Bronchial epithelial cell (primary cell): Measurements from ENCODE around the gene DENND4A. TPM values are rescaled to one million over a fixed set of nuclear protein-coding genes. Genes with fewer than 3 reads are reported as not detected.
"Not testable (repeated sequence)": the region's sequence is repeated elsewhere in the genome, so short reads cannot be mapped to it uniquely, and the experiment has no call there.

Experiments used
- DNase-seq: peaks from one replicate; pipeline ENCODE4 v3.0.0-alpha.2; 2010; ENCODE audit warnings: low read depth
- FAIRE-seq: peaks from 2 replicates; lab custom pipeline; 2011; peaks lifted over from hg19 to GRCh38; lab: Jason Lieb, UNC
- H3K27me3 ChIP-seq: 2 replicates; pipeline ENCODE4 v1.5.1; 2011; ENCODE audit warnings: low read length; ENCODE audit not compliant: control insufficient read depth, insufficient read depth
- H3K36me3 ChIP-seq: 2 replicates; pipeline ENCODE4 v1.5.1; 2011; ENCODE audit warnings: low read length; ENCODE audit not compliant: control insufficient read depth, insufficient read depth
- H3K4me3 ChIP-seq: 2 replicates; pipeline ENCODE4 v1.5.1; 2011; ENCODE audit warnings: mild to moderate bottlenecking, low read depth, low read length, control low read depth
- total RNA-seq: library from RNA; depleted of rRNA; stranded (reverse); fragments of >200 nt; gene quantifications from 2 replicates; pipeline ENCODE4 v1.2.1, GENCODE V29; 2014
- TF ChIP-seq, protein P1 (sequence below): IDR thresholded peaks from 2 replicates; pipeline ENCODE4 v1.5.1; 2011; ENCODE audit warnings: mild to moderate bottlenecking, moderate library complexity, low read length, control low read depth, inconsistent platforms; ENCODE audit not compliant: insufficient read depth, severe bottlenecking

DENND4A gene
- total RNA-seq, 1 donor from 2014 or later, result 11.1 TPM

GRCh38 chr15:65620833-65621232, 171.3 kb downstream of the DENND4A start:
- DNase-seq, result no peak
- Histone ChIP-seq H3K36me3 (no peaks in the 10 kb centered on the region), H3K27me3 (no peaks in the 10 kb centered on the region), H3K4me3 (no peak overlapping the region)
- no peak for FAIRE-seq
- TF ChIP-seq, protein P1, sequence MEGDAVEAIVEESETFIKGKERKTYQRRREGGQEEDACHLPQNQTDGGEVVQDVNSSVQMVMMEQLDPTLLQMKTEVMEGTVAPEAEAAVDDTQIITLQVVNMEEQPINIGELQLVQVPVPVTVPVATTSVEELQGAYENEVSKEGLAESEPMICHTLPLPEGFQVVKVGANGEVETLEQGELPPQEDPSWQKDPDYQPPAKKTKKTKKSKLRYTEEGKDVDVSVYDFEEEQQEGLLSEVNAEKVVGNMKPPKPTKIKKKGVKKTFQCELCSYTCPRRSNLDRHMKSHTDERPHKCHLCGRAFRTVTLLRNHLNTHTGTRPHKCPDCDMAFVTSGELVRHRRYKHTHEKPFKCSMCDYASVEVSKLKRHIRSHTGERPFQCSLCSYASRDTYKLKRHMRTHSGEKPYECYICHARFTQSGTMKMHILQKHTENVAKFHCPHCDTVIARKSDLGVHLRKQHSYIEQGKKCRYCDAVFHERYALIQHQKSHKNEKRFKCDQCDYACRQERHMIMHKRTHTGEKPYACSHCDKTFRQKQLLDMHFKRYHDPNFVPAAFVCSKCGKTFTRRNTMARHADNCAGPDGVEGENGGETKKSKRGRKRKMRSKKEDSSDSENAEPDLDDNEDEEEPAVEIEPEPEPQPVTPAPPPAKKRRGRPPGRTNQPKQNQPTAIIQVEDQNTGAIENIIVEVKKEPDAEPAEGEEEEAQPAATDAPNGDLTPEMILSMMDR, result no peak

DNA sequence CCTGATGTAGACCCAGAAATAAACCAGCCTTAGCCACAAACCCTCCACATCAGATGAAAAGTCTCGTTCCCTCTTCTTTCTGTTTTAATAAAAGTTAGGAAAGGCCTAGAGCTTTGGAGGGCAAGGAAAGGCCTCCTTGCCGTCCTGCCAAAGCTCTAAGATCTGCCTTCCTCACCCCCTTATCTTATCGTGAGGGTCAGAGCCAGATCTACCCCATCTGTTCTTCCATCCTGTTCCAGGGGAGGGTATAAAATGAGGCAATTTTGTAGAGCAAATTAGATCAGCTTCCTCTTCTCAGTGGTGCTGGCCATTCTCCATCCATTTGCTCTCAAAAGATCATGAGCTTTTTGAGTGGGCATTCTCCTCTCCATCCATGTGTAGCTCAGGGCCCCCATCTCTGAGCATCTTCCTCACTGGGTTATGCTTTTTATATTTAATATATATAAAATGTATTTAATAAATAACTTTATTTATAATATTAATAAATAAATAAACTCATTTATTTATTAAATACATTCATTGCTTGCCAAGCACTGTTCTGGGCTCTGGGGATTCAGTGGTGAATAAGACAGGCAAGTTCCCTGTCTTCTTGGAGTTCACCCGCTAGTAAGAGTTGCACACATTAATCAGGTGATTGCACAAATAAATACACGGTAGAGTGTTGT, 172.3 kb downstream of the DENND4A start:
- Histone ChIP-seq H3K27me3 (no peaks in the 10 kb centered on the region), H3K4me3 (no peak overlapping the region), H3K36me3 (no peaks in the 10 kb centered on the region)
- DNase-seq (no peak), FAIRE-seq (no peak)
- TF ChIP-seq, protein P1, result no peak

DNA sequence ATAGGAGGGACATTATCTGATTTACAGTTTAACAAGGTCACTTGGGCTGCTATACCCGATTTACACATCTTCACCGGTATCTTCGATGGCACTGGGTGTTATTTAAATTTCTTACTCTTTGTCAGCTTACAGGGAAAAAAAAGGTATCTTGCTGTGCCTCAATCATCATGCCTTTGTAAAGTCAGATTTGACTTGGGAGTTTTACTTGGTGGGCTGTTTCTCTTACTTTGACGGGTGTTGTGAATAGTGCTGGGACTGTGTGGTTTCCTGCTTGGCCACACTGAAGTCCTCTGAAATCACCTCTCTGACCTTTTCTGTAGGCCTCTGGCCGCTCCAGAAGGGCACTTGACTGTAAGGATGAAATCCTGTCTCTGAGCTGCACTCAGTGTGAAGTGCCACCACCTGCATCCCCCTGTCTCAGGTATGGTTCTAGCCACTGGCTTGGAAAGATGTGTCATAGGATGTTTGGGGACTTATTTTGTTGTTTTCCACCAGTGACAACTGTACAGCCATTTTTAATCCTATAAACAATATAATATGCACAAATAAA, 173.5 kb downstream of the DENND4A start:
- no peaks in the 10 kb centered on the region for H3K27me3 ChIP-seq
- TF ChIP-seq, protein P1, result no peak
- DNase-seq (no peak), FAIRE-seq (no peak)
- no peak overlapping the region for H3K4me3 ChIP-seq
- no peaks in the 10 kb centered on the region for H3K36me3 ChIP-seq

GRCh38 chr15:65615887-65616286, 176.2 kb downstream of the DENND4A start:
- not testable (repeated sequence) for FAIRE-seq, H3K27me3 ChIP-seq, H3K4me3 ChIP-seq, DNase-seq, H3K36me3 ChIP-seq

DNA sequence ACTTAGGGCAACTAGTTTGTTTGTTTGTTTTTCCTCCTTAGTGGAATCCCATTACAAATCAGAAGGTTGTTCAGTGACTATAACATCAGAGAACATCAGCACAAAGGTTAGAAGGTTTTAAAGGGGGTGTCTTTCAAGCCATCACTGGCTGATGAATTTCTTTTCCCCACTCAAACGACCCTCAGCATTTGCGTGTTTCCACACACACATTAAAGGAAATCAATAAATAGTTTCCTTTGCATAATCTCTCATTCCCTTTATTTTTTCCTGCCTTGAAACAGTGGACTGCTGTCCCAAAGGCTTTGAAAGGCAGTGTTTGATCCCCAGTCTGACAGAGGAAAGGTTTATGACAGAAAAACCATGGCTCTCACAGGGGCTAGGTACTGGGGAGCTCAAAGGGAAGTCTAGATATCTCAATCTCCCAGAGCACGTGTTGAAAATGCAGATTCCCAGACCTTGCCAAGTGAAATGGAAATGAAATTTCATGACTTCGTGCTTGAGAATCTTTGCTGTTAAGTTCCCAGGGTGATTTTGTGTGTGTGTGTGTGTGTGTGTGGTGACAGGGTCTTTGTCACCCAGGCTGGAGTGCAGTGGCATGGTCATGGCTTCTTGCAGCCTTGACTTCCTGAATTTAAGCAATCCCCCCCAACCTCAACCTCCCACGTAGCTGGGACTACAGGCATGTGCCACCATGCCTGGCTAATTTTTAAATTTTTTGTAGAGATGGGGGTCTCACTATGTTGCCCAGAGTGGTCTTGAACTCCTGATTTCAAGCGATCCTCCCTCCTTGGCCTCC, 178.9 kb downstream of the DENND4A start:
- Histone ChIP-seq H3K27me3 (no peaks in the 10 kb centered on the region), H3K4me3 (no peak overlapping the region), H3K36me3 (no peaks in the 10 kb centered on the region)
- FAIRE-seq, result no peak
- TF ChIP-seq, protein P1, result no peak
- no peak for DNase-seq

DNA sequence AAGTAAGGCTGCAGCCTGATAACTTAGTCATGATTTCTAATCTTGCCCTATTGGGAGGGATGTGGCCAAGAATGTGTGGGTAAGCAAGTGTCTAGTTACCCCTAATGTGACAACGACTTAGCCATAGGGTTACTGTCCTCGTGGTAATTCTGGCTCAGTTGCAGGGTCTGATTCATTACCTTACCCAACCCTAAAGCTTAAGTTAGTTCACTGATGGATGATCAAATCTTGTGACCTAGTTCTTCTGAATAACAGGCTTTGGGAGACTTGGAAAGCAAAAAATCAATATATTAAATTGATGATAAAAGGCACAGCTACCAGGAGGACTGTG, 179.5 kb downstream of the DENND4A start:
- peak; percentile 45 for DNase-seq
- TF ChIP-seq, protein P1, result no peak
- Histone ChIP-seq H3K36me3 (no peaks in the 10 kb centered on the region), H3K27me3 (no peaks in the 10 kb centered on the region), H3K4me3 (no peak overlapping the region)
- no peak for FAIRE-seq
